ENCODE data around the gene AANAT. TPM values are rescaled to one million over a fixed set of nuclear protein-coding genes. Genes with fewer than 3 reads are reported as not detected.

Gene AANAT
- total RNA-seq, 1 experiment from 2014 or later = not detected

- DNase-seq (ENCODE audit: low read depth, low spot score) (no peak), ATAC-seq (no peak)
- no peak overlapping the region for H3K4me2 ChIP-seq (ENCODE audit: low read length)
- H3K4me1 ChIP-seq (ENCODE audit: control insufficient read depth in 1 of 2, insufficient read depth in 2 of 2, low read length in 2 of 2) = peaks cover 0 to 13% of the 10 kb centered on the region in 2 experiments; a peak in 2 of 4 replicates
- no peak overlapping the region for H3K27ac ChIP-seq (ENCODE audit: low read depth, low read length)
- H3K36me3 ChIP-seq (ENCODE audit: control insufficient read depth in 1 of 2, insufficient read depth in 2 of 2, low read length in 2 of 2) = no peaks in the 10 kb centered on the region
- TF ChIP-seq ATF3 (IDR thresholded peaks at IDR 0.05) (no peak), EGR1 (IDR thresholded peaks at IDR 0.05; ENCODE audit: low read depth) (no peak), EZH2 (IDR thresholded peaks at IDR 0.05) (no peak), ELF1 (IDR thresholded peaks at IDR 0.05; ENCODE audit: borderline replicate concordance, low read depth) (no peak), REST (IDR thresholded peaks at IDR 0.05; ENCODE audit: low read depth) (no peak), ZBTB33 (IDR thresholded peaks at IDR 0.05; ENCODE audit: extremely low read depth, insufficient replicate concordance, low read length) (no peak), TCF7L2 (IDR thresholded peaks at IDR 0.05; ENCODE audit: borderline replicate concordance, extremely low read depth, insufficient read depth, insufficient read length) (no peak), CBX3 (IDR thresholded peaks at IDR 0.05; ENCODE audit: low read depth) (no peak), FOSL1 (IDR thresholded peaks at IDR 0.05; ENCODE audit: low read depth) (no peak), YY1 (IDR thresholded peaks at IDR 0.05; ENCODE audit: extremely low read depth, insufficient replicate concordance, low read depth, low read length) (no peak), ZNF274 (IDR thresholded peaks at IDR 0.05; ENCODE audit: low read depth, low read length) (no peak), SIN3A (IDR thresholded peaks at IDR 0.05; ENCODE audit: low read depth) (no peak), CEBPB (IDR thresholded peaks at IDR 0.05; ENCODE audit: low read depth) (no peak)
- H3K4me3 ChIP-seq (replicated peaks in 1 of 2; ENCODE audit: low read depth in 1 of 2, low read length in 2 of 2) = no peak overlapping the region
- no peaks in the 10 kb centered on the region for H3K9me3 ChIP-seq (ENCODE audit: control insufficient read depth in 1 of 2, insufficient read depth in 1 of 2, low read depth in 1 of 2, low read length in 2 of 2)
- H2AFZ ChIP-seq (ENCODE audit: low read depth, low read length, poor library complexity, severe bottlenecking) = no peak overlapping the region
- intact Hi-C loops (cut with micrococcal nuclease) = no loop called here
- no peaks in the 10 kb centered on the region for H3K27me3 ChIP-seq (ENCODE audit: insufficient read depth, low read length)
- ChIA-PET RAD21 (ENCODE audit: low non-redundant PET in 1 of 2, low total read pairs in 2 of 2, uncharacterized antibody in 2 of 2, unreplicated experiment in 2 of 2) (no interaction called here), CTCF (interaction anchor here (1.0 to 1.5 kb wide), 3 partner anchors 12 to 113 kb away, joined by 3 to 4 read pairs (median 4); no protein-coding TSS in a partner anchor), POLR2A (no interaction called here)
- no TSS peak for BruUV-seq (replicated peaks)
- H3K9ac ChIP-seq (ENCODE audit: low read length) = no peak overlapping the region
- H3K9me2 ChIP-seq (ENCODE audit: insufficient read depth) = no peaks in the 10 kb centered on the region
- no peaks in the 10 kb centered on the region for H3K79me2 ChIP-seq (ENCODE audit: insufficient read depth, low read length)
- no peaks in the 10 kb centered on the region for H4K20me1 ChIP-seq (ENCODE audit: insufficient read depth)
Observed at GRCh38 chr17:76510831-76511244, 43.4 kb downstream of the AANAT start.
